IPS-20b (cell line): Measurements from ENCODE around the gene MPPED2.

Experiments
- H3K27ac ChIP-seq: one replicate; pipeline ENCODE4 v1.5.1; 2013; ENCODE audit warnings: low read length
- H3K27me3 ChIP-seq: 2 replicates; pipeline ENCODE4 v1.6.1; 2013; ENCODE audit warnings: mild to moderate bottlenecking, low read length, inconsistent platforms; ENCODE audit not compliant: insufficient read depth
- H3K36me3 ChIP-seq: 2 replicates; pipeline ENCODE4 v1.6.1; 2013; ENCODE audit warnings: low read depth, mild to moderate bottlenecking, inconsistent platforms, low read length, moderate library complexity; ENCODE audit not compliant: insufficient read depth
- H3K4me1 ChIP-seq: 2 replicates; pipeline ENCODE4 v1.6.1; 2013; ENCODE audit warnings: mild to moderate bottlenecking, control low read depth, inconsistent platforms, low read length, moderate library complexity; ENCODE audit not compliant: insufficient read depth
- H3K4me3 ChIP-seq: 2 replicates; pipeline ENCODE4 v1.5.1; 2013; ENCODE audit warnings: mild to moderate bottlenecking, low read length, inconsistent platforms
- H3K9ac ChIP-seq: 2 replicates; pipeline ENCODE4 v1.6.1; 2013; ENCODE audit warnings: low read depth, mild to moderate bottlenecking, inconsistent platforms, low read length, moderate library complexity
- H3K9me3 ChIP-seq: 2 replicates; pipeline ENCODE4 v1.6.1; 2013; ENCODE audit warnings: mild to moderate bottlenecking, low read depth, low read length, inconsistent platforms; ENCODE audit not compliant: insufficient read depth

The MPPED2 gene

DNA sequence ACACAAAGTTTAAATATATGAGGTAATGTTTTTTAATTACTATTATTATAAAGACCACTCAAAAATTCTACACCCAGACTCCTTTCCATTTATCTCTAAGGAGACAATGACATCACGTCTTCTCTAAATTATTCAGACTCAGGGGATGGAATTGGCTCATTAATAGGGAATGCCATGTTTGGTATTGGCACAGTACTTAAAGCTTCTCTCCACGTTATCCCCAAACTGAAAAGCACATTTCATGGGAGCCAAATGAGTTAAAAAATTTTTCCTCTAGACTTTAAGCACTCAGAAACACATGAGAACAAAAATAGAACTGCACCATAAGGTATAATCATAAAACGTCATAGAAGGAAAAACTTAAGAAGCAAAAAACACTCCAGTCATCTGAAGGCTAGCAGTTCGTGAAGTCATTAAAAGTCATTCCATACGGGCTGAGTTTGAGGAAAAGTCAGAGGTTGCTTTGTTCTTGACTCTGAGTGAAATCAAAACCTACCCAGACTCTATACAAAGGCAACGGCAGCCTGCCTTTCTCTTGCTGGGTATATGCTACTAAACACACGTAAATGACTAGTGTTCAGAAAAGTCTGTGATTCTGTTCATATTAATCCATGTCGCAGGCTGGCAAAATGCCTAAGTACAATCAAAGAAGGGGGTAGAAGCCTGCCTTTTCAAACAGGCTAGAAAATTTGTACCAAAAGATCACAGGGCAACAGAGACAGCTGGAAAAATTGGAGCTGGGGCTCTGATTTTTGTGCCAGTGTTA is 8.7 kb upstream of the MPPED2 start:
- no peaks in the 10 kb centered on the region for H3K9me3 ChIP-seq
- H3K36me3 ChIP-seq: no peaks in the 10 kb centered on the region
- no peak overlapping the region for H3K27ac ChIP-seq
- no peaks in the 10 kb centered on the region for H3K27me3 ChIP-seq
- peaks cover 7% of the 10 kb centered on the region; the same call in 1 of the 2 replicates for H3K4me1 ChIP-seq
- no peak overlapping the region for H3K9ac ChIP-seq
- H3K4me3 ChIP-seq: no peak overlapping the region

DNA sequence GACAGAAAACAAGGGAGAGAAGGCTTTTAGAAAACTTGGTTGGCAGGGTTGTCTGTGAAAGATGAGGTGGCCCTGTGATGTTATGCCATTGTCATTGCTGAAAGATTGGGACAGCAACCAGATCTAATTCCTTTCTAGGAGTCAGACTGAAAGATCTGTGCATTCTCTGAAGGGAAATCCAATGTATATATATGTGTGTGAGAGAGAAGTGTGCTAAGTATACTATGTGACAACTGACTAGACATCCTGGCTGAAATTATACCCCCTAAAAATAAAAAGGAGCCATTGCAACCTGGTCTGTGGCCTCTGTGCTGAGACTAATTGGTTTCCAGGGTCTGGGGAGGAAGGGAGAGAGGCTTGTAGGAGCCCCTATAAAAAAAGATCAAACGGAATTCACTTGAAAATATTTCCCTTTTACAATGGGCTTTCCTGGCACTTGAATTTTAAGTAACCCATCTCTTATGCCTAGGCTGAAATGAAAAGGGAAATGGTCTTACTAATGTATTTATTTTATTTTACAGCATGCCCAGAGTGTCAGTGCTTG is 1.2 kb upstream of the MPPED2 start:
- Histone ChIP-seq H3K4me1 (peaks cover 7% of the 10 kb centered on the region; the same call in 1 of the 2 replicates), H3K36me3 (no peaks in the 10 kb centered on the region), H3K9ac (no peak overlapping the region), H3K4me3 (peak overlapping the region; percentile 81), H3K27ac (no peak overlapping the region), H3K27me3 (peaks cover 52% of the 10 kb centered on the region), H3K9me3 (no peaks in the 10 kb centered on the region)

DNA sequence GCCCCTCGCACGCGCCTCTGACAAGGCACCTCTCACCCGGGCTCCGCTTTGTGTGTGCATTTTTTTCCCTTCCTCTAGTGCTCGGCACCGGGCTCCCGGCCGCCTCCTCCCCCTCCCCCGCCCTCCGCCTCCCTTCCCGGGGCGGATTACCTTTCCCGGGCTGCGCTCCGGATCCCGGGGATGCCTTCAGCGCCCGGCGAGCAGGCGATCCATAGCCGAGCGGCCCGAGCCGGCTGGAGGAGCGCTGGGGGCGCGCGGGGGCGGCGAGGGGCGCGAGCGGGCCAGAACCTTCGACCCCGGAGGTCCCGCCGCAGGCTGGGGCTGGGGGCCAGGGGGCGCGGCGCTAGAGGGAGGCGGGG is 282 bp downstream of the MPPED2 start:
- Histone ChIP-seq H3K4me3 (peak overlapping the region; percentile 81; the same call in 1 of the 2 replicates), H3K27ac (no peak overlapping the region), H3K9me3 (no peaks in the 10 kb centered on the region), H3K36me3 (no peaks in the 10 kb centered on the region), H3K9ac (peak overlapping the region; percentile 74; the same call in 1 of the 2 replicates), H3K4me1 (peaks cover 7% of the 10 kb centered on the region; the same call in 1 of the 2 replicates), H3K27me3 (peaks cover 66% of the 10 kb centered on the region)

DNA sequence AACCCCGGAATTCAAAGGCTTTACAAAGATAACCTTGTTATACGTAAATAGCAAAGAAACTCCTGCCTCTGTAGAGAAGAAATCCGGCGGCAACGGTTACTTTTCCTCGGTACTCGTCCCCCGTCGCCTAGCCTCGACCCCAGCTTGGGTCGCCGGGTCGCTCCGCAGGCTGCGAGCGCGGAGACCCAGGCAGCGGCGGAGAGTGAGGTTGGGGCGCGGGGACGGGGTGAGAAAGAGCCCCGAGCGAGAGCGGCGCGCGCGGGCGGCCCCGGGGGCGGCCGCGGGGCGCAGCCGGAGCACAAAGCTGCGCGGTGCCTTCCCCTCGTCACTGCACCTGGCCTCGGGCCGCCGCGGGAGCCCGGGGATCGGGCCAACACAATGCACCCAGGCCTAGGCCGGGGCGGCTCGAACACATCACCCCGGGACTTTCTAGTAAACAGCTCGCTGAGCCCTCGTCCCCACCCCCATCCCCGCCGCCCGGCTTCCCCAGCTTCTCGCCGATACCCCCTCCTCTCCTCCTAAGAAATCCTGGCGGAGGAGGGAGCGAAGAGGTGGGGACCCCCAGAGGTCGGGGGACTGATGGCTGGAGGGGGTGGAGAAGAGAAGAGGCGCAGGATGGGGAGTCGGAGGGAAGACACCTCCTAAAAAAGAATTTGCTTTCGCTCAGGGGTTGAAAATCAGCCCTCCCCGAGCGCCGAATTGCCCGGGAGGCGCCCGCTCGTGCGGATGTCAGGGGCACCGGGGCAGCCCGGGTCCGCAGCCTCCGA is 845 bp downstream of the MPPED2 start:
- H3K27ac ChIP-seq: no peak overlapping the region
- peak overlapping the region; percentile 81 for H3K4me3 ChIP-seq
- no peaks in the 10 kb centered on the region for H3K9me3 ChIP-seq
- H3K4me1 ChIP-seq: peaks cover 7% of the 10 kb centered on the region; the same call in 1 of the 2 replicates
- peak overlapping the region; percentile 74; the same call in 1 of the 2 replicates for H3K9ac ChIP-seq
- peaks cover 67% of the 10 kb centered on the region for H3K27me3 ChIP-seq
- 0 out of 2 replicates have a peak, but pooled peaks cover 1% of the 10 kb centered on the region for H3K36me3 ChIP-seq

DNA sequence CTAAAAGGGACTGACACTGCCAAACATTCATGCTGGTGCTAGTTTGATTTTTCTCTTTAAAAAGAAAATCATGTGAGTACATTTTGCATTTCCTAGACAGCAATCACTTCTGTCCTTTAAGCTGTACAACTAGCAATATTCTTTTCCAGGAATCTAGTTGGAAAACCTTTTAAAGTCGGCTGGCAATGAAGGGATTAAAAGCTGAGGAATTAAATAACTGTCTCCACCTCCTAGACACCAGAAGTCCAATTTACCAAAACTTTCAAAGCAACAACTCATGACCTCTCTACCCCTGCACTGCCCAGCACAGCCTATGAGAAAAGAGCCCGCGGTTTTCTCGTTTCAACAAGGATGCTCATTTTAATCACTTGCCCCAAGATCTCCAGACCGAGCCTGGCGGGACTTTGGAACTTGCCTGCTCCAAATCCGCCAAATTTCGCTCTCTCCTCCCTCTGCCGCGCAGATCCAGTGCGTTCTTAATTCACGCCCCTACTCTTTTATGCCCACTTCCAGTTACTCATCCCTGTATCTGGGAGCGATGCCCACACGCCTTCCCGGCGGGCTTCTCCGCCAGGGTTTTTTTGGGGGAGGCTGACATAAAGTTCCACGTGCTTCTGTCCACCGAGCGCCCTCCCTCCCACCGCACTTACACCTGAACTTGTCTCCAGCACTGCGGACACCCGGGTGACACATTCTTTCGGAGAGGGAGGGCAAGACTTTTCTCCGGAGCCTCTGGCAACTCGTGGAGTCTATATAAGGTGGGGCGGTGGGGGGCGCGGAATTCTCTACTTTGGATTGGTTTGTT is 2.5 kb downstream of the MPPED2 start:
- Histone ChIP-seq H3K4me1 (peaks cover 5% of the 10 kb centered on the region; the same call in 1 of the 2 replicates), H3K27ac (no peak overlapping the region), H3K4me3 (peak overlapping the region; percentile 81), H3K27me3 (peaks cover 67% of the 10 kb centered on the region), H3K9me3 (no peaks in the 10 kb centered on the region), H3K9ac (peak overlapping the region; percentile 74; the same call in 1 of the 2 replicates), H3K36me3 (peaks cover 12% of the 10 kb centered on the region; the same call in 1 of the 2 replicates)

DNA sequence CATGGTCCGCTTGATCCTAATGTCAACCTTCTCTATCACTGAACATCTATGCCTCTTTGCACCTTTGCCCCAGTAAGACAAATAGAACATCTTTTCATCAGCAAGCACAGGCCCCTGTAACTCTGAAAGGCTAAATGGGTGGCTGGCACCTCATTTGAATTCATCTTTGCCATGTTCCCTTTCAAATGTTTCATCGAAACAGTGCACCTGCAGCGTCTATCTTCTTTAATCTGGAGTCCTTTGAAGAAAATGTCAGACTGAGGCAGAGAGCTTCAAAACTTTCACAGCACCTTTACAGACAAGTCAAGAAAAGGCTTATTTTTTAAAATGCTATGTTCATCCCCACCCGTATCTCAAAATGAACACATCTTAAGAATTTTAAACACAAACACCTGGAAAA is 3.4 kb downstream of the MPPED2 start:
- Histone ChIP-seq H3K27me3 (peaks cover 58% of the 10 kb centered on the region), H3K27ac (no peak overlapping the region), H3K36me3 (peaks cover 17% of the 10 kb centered on the region; the same call in 1 of the 2 replicates), H3K9me3 (no peaks in the 10 kb centered on the region), H3K9ac (no peak overlapping the region), H3K4me1 (peaks cover 5% of the 10 kb centered on the region; the same call in 1 of the 2 replicates), H3K4me3 (no peak overlapping the region)

DNA sequence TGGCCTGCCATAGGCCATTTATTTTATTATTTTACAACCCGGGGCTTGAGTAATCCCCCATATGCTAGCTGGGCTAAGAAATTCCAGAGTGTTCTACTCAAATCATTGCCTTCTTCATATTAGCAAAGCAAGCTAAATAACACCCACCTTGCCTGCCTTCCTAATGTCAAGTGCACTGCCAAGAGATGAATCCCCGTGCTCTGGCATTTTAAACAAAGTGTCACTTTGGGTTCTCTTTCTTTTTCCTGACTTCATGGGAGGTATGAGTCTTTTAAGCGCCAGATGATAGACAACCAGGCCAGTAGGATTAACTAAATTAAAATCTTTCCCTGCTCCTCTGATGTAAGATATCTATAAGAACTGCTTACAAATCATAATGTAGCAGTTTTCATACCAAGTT is 4.5 kb downstream of the MPPED2 start:
- no peak overlapping the region for H3K4me3 ChIP-seq
- H3K4me1 ChIP-seq: no peaks in the 10 kb centered on the region
- H3K36me3 ChIP-seq: peaks cover 17% of the 10 kb centered on the region; the same call in 1 of the 2 replicates
- no peak overlapping the region for H3K27ac ChIP-seq
- peaks cover 47% of the 10 kb centered on the region for H3K27me3 ChIP-seq
- H3K9me3 ChIP-seq: no peaks in the 10 kb centered on the region
- H3K9ac ChIP-seq: no peak overlapping the region

DNA sequence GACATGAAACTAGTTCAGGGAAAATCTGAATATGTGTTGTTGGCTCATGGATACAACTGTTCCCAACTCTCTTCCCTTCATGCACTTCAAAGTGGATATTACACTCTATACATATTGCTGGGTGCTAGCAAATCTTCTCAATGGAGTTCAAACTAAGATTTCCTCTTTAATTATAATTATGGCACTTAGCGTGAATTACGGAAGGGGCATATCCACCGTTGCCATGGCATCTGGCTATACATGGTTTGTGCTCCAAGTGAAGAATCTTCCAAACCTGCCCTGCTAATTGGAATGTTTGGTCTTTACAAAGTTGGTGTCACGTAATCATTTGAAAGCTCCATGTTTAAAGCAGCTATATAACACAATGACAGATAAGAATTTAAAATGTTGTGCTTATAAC is 5.6 kb downstream of the MPPED2 start:
- Histone ChIP-seq H3K9me3 (no peaks in the 10 kb centered on the region), H3K4me1 (no peaks in the 10 kb centered on the region), H3K9ac (no peak overlapping the region), H3K27me3 (peaks cover 44% of the 10 kb centered on the region), H3K36me3 (peaks cover 17% of the 10 kb centered on the region; the same call in 1 of the 2 replicates), H3K4me3 (no peak overlapping the region), H3K27ac (no peak overlapping the region)

DNA sequence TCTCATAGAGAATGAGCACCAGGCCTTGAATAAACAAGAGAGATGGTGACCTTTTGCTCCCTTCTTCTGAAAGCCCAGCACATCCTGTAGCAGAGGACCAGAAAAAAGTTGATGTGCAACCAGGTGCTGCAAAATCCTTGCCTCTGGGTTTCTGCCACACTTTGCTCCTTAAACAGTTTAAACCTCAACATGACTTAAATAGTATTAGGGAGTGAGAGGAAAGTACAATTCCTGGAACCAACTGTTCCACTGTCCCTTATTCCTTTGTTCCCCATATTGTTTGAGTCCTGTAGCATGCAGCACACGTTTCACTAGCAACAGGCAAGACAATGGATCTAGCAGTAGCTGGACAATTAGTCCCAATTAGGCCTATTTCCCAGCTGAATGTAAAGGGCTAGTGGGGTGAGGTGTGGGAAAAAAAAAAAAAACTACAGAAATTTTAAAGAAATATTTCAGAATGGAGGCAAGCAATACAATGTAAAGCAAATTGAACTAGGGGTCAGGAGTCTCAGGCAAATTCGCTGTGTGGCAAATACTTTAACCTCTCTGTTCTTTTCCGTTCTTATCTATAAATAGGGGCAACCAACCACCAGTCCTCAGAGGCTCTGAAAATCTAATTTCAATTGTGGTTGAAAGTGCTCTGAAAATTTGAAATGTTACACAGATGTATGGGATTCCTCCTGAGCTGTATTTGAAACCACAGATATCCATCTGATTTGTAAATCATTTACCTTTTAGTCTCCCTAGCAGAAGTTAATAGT is 6.6 kb downstream of the MPPED2 start:
- H3K4me1 ChIP-seq: no peaks in the 10 kb centered on the region
- H3K36me3 ChIP-seq: peaks cover 17% of the 10 kb centered on the region; the same call in 1 of the 2 replicates
- no peaks in the 10 kb centered on the region for H3K9me3 ChIP-seq
- peaks cover 38% of the 10 kb centered on the region for H3K27me3 ChIP-seq
- no peak overlapping the region for H3K4me3 ChIP-seq
- no peak overlapping the region for H3K9ac ChIP-seq
- H3K27ac ChIP-seq: no peak overlapping the region

DNA sequence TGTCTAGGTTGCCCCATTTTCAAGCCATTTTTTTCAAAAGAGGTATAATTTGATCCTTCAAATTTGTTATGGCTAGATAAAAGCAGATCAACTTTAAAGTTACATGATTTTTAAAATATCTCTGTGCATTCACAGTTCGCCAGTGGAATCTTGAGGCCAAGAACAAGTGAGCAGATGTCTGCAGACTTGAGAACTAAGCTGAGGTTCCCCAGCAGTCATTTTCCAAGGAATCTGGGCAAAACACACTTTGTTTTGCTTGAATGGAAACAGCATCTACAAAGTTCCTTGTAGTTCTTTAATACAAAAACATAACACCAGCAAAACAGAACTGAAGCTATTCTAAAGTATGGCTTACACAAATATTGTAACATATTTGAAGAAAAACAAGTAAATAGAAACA is 7.7 kb downstream of the MPPED2 start:
- Histone ChIP-seq H3K36me3 (peaks cover 17% of the 10 kb centered on the region; the same call in 1 of the 2 replicates), H3K27ac (no peak overlapping the region), H3K27me3 (peaks cover 26% of the 10 kb centered on the region), H3K4me3 (no peak overlapping the region), H3K4me1 (no peaks in the 10 kb centered on the region), H3K9ac (no peak overlapping the region), H3K9me3 (no peaks in the 10 kb centered on the region)
